NCI-H2081 (cell line): ENCODE data around the gene TMEM270.
"Not testable (repeated sequence)": the region's sequence is repeated elsewhere in the genome, so short reads cannot be mapped to it uniquely, and the experiment has no call there.

ENCODE experiments used
- DNase-seq, 2 experiments: peaks; one replicate each; lab custom pipeline; 2025; lab: John Stamatoyannopoulos, UW

The TMEM270 gene

GRCh38 chr7:73860859-73861258, at the start of gene TMEM270:
Gene TMEM270, plus strand, starts transcription at chr7:73861159. Its CDS starts 36 bp downstream, at chr7:73861195.
- DNase-seq, result no peak

GRCh38 chr7:73811760-73812168, 49.2 kb upstream of the TMEM270 start:
- peak; percentile 72 to 73 for DNase-seq

- no peak for DNase-seq
Measured at GRCh38 chr7:73812996-73813395, 48.0 kb upstream of the TMEM270 start.

- DNase-seq, result no peak
Measured at GRCh38 chr7:73815436-73815835, 45.5 kb upstream of the TMEM270 start.

- no peak for DNase-seq
Measured at GRCh38 chr7:73817121-73817520, 43.8 kb upstream of the TMEM270 start.

GRCh38 chr7:73820013-73820412, 40.9 kb upstream of the TMEM270 start:
- no peak for DNase-seq

GRCh38 chr7:73821597-73822285, 39.2 kb upstream of the TMEM270 start:
- DNase-seq, result not testable (repeated sequence)

GRCh38 chr7:73822319-73823173, 38.4 kb upstream of the TMEM270 start:
- no peak for DNase-seq

GRCh38 chr7:73823257-73823656, 37.7 kb upstream of the TMEM270 start:
- no peak for DNase-seq

- DNase-seq, result no peak
Measured at GRCh38 chr7:73823873-73824592, 36.9 kb upstream of the TMEM270 start.

GRCh38 chr7:73824986-73825385, 36.0 kb upstream of the TMEM270 start:
- no peak for DNase-seq

- peak; percentile 97 to 98 for DNase-seq
Measured at GRCh38 chr7:73827567-73828106, 33.3 kb upstream of the TMEM270 start.

- DNase-seq, result peak in 1 of 2 experiments; percentile 96
Measured at GRCh38 chr7:73828107-73828803, 32.7 kb upstream of the TMEM270 start.

GRCh38 chr7:73828972-73829371, 32.0 kb upstream of the TMEM270 start:
- no peak for DNase-seq

GRCh38 chr7:73829505-73829904, 31.5 kb upstream of the TMEM270 start:
- no peak for DNase-seq

GRCh38 chr7:73829921-73830680, 30.9 kb upstream of the TMEM270 start:
- no peak for DNase-seq

- DNase-seq, result no peak
Measured at GRCh38 chr7:73830681-73831583, 30.0 kb upstream of the TMEM270 start, which contains the start of gene CLDN4. Gene CLDN4, plus strand, starts transcription at chr7:73830996. Its CDS starts 206 bp downstream, at chr7:73831202.

- DNase-seq, result no peak
Measured at GRCh38 chr7:73831584-73831833, 29.4 kb upstream of the TMEM270 start.

GRCh38 chr7:73831834-73832651, 28.9 kb upstream of the TMEM270 start:
- peak; percentile 64 to 65 for DNase-seq
